Epithelial cell of proximal tubule (primary cell): ENCODE data around the gene SERTAD1. TPM values are rescaled to one million over a fixed set of nuclear protein-coding genes. Genes with fewer than 3 reads are reported as not detected.

Source experiments
- DNase-seq: peaks from one replicate; pipeline ENCODE4 v3.0.0-alpha.2; 2011; ENCODE audit warnings: low read depth
- H3K4me3 ChIP-seq: 2 replicates; pipeline ENCODE4 v1.5.1; 2011; ENCODE audit warnings: low read depth, mild to moderate bottlenecking, low read length
- CTCF ChIP-seq: conservative IDR thresholded peaks from 2 replicates; pipeline ENCODE4 v1.5.1; 2012; ENCODE audit warnings: low read depth, mild to moderate bottlenecking, low read length
- total RNA-seq: library from RNA; depleted of rRNA; stranded (reverse); fragments of >200 nt; gene quantifications from 2 replicates; pipeline ENCODE4 v1.2.3, GENCODE V29; 2015

Gene SERTAD1
- total RNA-seq, 1 donor from 2014 or later, result 14.2 TPM

GRCh38 chr19:40416918-40417642 lies 8.7 kb downstream of the SERTAD1 start:
- TF ChIP-seq CTCF, result no peak
- H3K4me3 ChIP-seq, result no peak overlapping the region
- no peak for DNase-seq

GRCh38 chr19:40415768-40416167 lies 10.0 kb downstream of the SERTAD1 start:
- no peak for TF ChIP-seq CTCF
- DNase-seq, result no peak
- H3K4me3 ChIP-seq, result no peak overlapping the region

- no peak overlapping the region for H3K4me3 ChIP-seq
- TF ChIP-seq CTCF, result no peak
- DNase-seq, result no peak
These were observed 11.0 kb downstream of the SERTAD1 start for GRCh38 chr19:40414542-40415535.

GRCh38 chr19:40413291-40413845 lies 12.4 kb downstream of the SERTAD1 start, which contains the start of gene PRX:
Gene PRX (minus strand): TSS chr19:40413378. CDS start chr19:40407932, 5,446 bp downstream.
- DNase-seq, result no peak
- TF ChIP-seq CTCF, result no peak
- no peak within 1 kb of the TSS for H3K4me3 ChIP-seq

- H3K4me3 ChIP-seq, result no peak overlapping the region
- no peak for DNase-seq
- no peak for TF ChIP-seq CTCF
These were observed 12.9 kb downstream of the SERTAD1 start for GRCh38 chr19:40412866-40413265.

GRCh38 chr19:40411958-40412499 lies 13.8 kb downstream of the SERTAD1 start:
- DNase-seq, result no peak
- H3K4me3 ChIP-seq, result no peak overlapping the region
- no peak for TF ChIP-seq CTCF
